ENCODE data around the gene UTY. TPM values are rescaled to one million over a fixed set of nuclear protein-coding genes. Genes with fewer than 3 reads are reported as not detected.
A peak's percentile ranks its signal among the peaks of the same experiment; 100 is the strongest.

UTY gene
- total RNA-seq, 3 donors from 2014 or later: 32.5 to 35.4 TPM; not detected in 1

- no peak for ATAC-seq
- no peak for DNase-seq
- intact Hi-C loops (cut with DNase I, micrococcal nuclease): no loop called here
- H3K36me3 ChIP-seq (ENCODE audit: low read depth): no peaks in the 10 kb centered on the region
- H3K4me1 ChIP-seq (ENCODE audit: low read depth): no peaks in the 10 kb centered on the region
- no peak overlapping the region for H3K4me3 ChIP-seq
- no peak for TF ChIP-seq CTCF (IDR thresholded peaks at IDR 0.05)
- H3K9me3 ChIP-seq: no peaks in the 10 kb centered on the region
Observed at GRCh38 chrY:13445566-13445965, 34.3 kb downstream of the UTY start.

- TF ChIP-seq CTCF (IDR thresholded peaks at IDR 0.05): no peak
- intact Hi-C loops (cut with DNase I, micrococcal nuclease): no loop called here
- ATAC-seq: no peak
Observed at GRCh38 chrY:13443146-13443545, 36.7 kb downstream of the UTY start.

GRCh38 chrY:13440811-13441210, 39.0 kb downstream of the UTY start:
- Histone ChIP-seq H3K36me3 (ENCODE audit: low read depth) (no peaks in the 10 kb centered on the region), H3K4me1 (ENCODE audit: low read depth) (no peaks in the 10 kb centered on the region), H3K4me3 (no peak overlapping the region), H3K9me3 (no peaks in the 10 kb centered on the region)
- ATAC-seq: no peak
- intact Hi-C loops (cut with DNase I, micrococcal nuclease): no loop called here
- TF ChIP-seq CTCF (IDR thresholded peaks at IDR 0.05): no peak
- no peak for DNase-seq

More at GRCh38 chrY:13443146-13443545, 36.7 kb downstream of the UTY start:
- Histone ChIP-seq H3K4me3 (no peak overlapping the region), H3K9me3 (no peaks in the 10 kb centered on the region), H3K4me1 (ENCODE audit: low read depth) (no peaks in the 10 kb centered on the region), H3K36me3 (ENCODE audit: low read depth) (no peaks in the 10 kb centered on the region)
- DNase-seq: no peak

GRCh38 chrY:13435968-13436937, 43.6 kb downstream of the UTY start:
- Histone ChIP-seq H3K36me3 (ENCODE audit: low read depth) (no peaks in the 10 kb centered on the region), H3K9me3 (no peaks in the 10 kb centered on the region), H3K4me1 (ENCODE audit: low read depth) (no peaks in the 10 kb centered on the region), H3K4me3 (no peak overlapping the region)
- no peak for ATAC-seq
- intact Hi-C loops (cut with DNase I, micrococcal nuclease): no loop called here
- peak; percentile 10 for TF ChIP-seq CTCF (IDR thresholded peaks at IDR 0.05)
- peak in 2 of 3 donors; percentile 36 to 37 for DNase-seq

DNA sequence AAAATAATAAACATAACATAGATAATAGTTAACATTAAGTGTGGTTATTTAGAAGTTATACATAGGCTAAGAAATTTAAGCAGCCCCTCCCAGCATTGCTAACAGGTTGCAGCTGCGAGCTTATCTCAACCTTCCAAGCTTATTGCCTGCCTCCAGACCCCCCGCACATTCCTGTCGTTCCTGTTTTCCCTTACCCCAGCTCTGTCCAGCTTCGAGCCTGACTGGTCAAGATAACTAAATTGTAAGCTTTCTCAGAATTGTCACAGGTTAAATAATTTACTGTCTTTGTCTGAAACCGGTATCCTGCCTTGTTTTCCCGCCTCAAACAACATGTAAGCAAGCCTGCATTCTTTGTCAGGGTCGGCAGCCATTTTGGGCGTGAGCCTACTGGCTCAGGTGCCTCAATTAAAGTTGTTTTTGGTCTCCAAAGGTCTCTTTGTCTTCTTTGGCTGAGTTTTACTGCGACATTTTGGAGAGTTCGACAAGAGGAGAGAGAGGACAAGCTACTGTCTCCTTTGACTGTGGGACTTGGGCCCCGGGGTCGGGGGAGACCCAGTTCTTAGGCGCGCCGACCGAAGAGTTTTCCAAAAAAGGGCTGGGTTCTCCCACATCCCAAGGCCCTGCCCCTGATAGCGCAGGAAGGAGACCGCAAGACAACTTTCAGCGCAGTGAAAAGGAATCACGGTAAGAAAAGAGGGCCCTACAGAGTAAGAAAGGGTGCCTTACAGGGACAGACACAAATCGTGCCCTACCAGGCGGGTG, 44.4 kb downstream of the UTY start:
- Histone ChIP-seq H3K36me3 (ENCODE audit: low read depth) (no peaks in the 10 kb centered on the region), H3K4me3 (no peak overlapping the region), H3K4me1 (ENCODE audit: low read depth) (no peaks in the 10 kb centered on the region), H3K9me3 (peaks cover 1% of the 10 kb centered on the region)
- no peak for TF ChIP-seq CTCF (IDR thresholded peaks at IDR 0.05)
- DNase-seq (no peak), ATAC-seq (no peak)
- intact Hi-C loops (cut with DNase I, micrococcal nuclease): no loop called here

All from mucosa of descending colon (tissue), 3 donors.